Right atrium auricular region (tissue), 2 donors: ENCODE measurements around the gene OR6S1. TPM values are rescaled to one million over a fixed set of nuclear protein-coding genes. Genes with fewer than 3 reads are reported as not detected.

Source experiments
- DNase-seq: peaks from one replicate; pipeline ENCODE4 v3.0.0-alpha.2; 2019; ENCODE audit warnings: low spot score
- H3K27ac ChIP-seq, 2 donors: fragments of 200-600 bp; sonication (generic); 1 replicate in 1 of 2; 2 replicates in 1 of 2; pipeline ENCODE4 v1.5.1; 2016 to 2019
- H3K27me3 ChIP-seq, 2 donors: fragments of 200-600 bp; sonication (generic); one replicate each; pipeline versions ENCODE4 v1.5.1 to v1.6.0; 2017 to 2019
- H3K36me3 ChIP-seq: fragments of 200-600 bp; sonication (generic); one replicate; pipeline ENCODE4 v1.5.1; 2016
- H3K4me1 ChIP-seq, 2 donors: fragments of 200-600 bp; sonication (generic); one replicate each; pipeline versions ENCODE4 v1.5.1 to v1.6.0; 2017 to 2019
- H3K4me3 ChIP-seq, 2 donors: fragments of 200-600 bp; sonication (generic); 1 replicate in 1 of 2; 2 replicates in 1 of 2; pipeline ENCODE4 v1.5.1; 2017 to 2019; ENCODE audit warnings: mild to moderate bottlenecking in 1 of 2, moderate library complexity in 1 of 2
- H3K9me3 ChIP-seq, 2 donors: fragments of 200-600 bp; sonication (generic); one replicate each; pipeline ENCODE4 v1.5.1; 2019
- CTCF ChIP-seq, 2 donors: fragments of 200-600 bp; sonication (generic); IDR thresholded peaks; one replicate each; pipeline ENCODE4 v1.5.1; 2019; ENCODE audit warnings: antibody characterized with exemption in 2 of 2
- total RNA-seq, 2 donors: library from RNA; depleted of rRNA; stranded (reverse); fragments of >200 nt; gene quantifications; one replicate each; pipeline ENCODE4 v1.1.0, GENCODE V29; 2016

The OR6S1 gene
- total RNA-seq, 2 donors from 2014 or later, result not detected

GRCh38 chr14:20657216-20658211 lies 16.0 kb upstream of the OR6S1 start:
- H3K27me3 ChIP-seq, result peaks cover 12 to 13% of the 10 kb centered on the region in 2 donors
- no peak for TF ChIP-seq CTCF (IDR thresholded peaks at IDR 0.05)
- peak; percentile 11 for DNase-seq
- H3K4me3 ChIP-seq, result no peak overlapping the region
- no peaks in the 10 kb centered on the region for H3K9me3 ChIP-seq
- no peak overlapping the region for H3K27ac ChIP-seq
- H3K4me1 ChIP-seq, result peaks cover 0 to 4% of the 10 kb centered on the region in 2 donors
- no peaks in the 10 kb centered on the region for H3K36me3 ChIP-seq

GRCh38 chr14:20656274-20656673 lies 14.8 kb upstream of the OR6S1 start:
- Histone ChIP-seq H3K9me3 (no peaks in the 10 kb centered on the region), H3K27me3 (peaks cover 13 to 17% of the 10 kb centered on the region in 2 donors)

GRCh38 chr14:20655851-20656250 lies 14.4 kb upstream of the OR6S1 start:
- no peak for TF ChIP-seq CTCF (IDR thresholded peaks at IDR 0.05)
- Histone ChIP-seq H3K4me1 (peaks cover 0 to 4% of the 10 kb centered on the region in 2 donors), H3K36me3 (no peaks in the 10 kb centered on the region), H3K9me3 (no peaks in the 10 kb centered on the region), H3K4me3 (no peak overlapping the region), H3K27ac (no peak overlapping the region), H3K27me3 (peaks cover 13 to 17% of the 10 kb centered on the region in 2 donors)
- peak; percentile 30 for DNase-seq

More at GRCh38 chr14:20656274-20656673, 14.8 kb upstream of the OR6S1 start:
- Histone ChIP-seq H3K4me3 (no peak overlapping the region), H3K4me1 (peaks cover 0 to 4% of the 10 kb centered on the region in 2 donors), H3K36me3 (no peaks in the 10 kb centered on the region), H3K27ac (no peak overlapping the region)
- DNase-seq, result peak; percentile 18
- no peak for TF ChIP-seq CTCF (IDR thresholded peaks at IDR 0.05)

GRCh38 chr14:20652996-20653975 lies 11.8 kb upstream of the OR6S1 start:
- H3K27me3 ChIP-seq, result peaks cover 13 to 17% of the 10 kb centered on the region in 2 donors
- no peak for TF ChIP-seq CTCF (IDR thresholded peaks at IDR 0.05)
- H3K4me3 ChIP-seq, result no peak overlapping the region

GRCh38 chr14:20645481-20645880 lies 4.0 kb upstream of the OR6S1 start:
- H3K9me3 ChIP-seq, result no peaks in the 10 kb centered on the region
- H3K4me1 ChIP-seq, result no peaks in the 10 kb centered on the region
- H3K4me3 ChIP-seq, result no peak overlapping the region
- H3K27ac ChIP-seq, result no peak overlapping the region
- TF ChIP-seq CTCF (IDR thresholded peaks at IDR 0.05), result no peak
- no peaks in the 10 kb centered on the region for H3K27me3 ChIP-seq
- no peaks in the 10 kb centered on the region for H3K36me3 ChIP-seq
- DNase-seq, result no peak

More at GRCh38 chr14:20652996-20653975, 11.8 kb upstream of the OR6S1 start:
- Histone ChIP-seq H3K36me3 (no peaks in the 10 kb centered on the region), H3K4me1 (peaks cover 0 to 4% of the 10 kb centered on the region in 2 donors), H3K27ac (no peak overlapping the region), H3K9me3 (no peaks in the 10 kb centered on the region)
- peak; percentile 36 for DNase-seq
